ENCODE results near the gene CROCC.

DNA sequence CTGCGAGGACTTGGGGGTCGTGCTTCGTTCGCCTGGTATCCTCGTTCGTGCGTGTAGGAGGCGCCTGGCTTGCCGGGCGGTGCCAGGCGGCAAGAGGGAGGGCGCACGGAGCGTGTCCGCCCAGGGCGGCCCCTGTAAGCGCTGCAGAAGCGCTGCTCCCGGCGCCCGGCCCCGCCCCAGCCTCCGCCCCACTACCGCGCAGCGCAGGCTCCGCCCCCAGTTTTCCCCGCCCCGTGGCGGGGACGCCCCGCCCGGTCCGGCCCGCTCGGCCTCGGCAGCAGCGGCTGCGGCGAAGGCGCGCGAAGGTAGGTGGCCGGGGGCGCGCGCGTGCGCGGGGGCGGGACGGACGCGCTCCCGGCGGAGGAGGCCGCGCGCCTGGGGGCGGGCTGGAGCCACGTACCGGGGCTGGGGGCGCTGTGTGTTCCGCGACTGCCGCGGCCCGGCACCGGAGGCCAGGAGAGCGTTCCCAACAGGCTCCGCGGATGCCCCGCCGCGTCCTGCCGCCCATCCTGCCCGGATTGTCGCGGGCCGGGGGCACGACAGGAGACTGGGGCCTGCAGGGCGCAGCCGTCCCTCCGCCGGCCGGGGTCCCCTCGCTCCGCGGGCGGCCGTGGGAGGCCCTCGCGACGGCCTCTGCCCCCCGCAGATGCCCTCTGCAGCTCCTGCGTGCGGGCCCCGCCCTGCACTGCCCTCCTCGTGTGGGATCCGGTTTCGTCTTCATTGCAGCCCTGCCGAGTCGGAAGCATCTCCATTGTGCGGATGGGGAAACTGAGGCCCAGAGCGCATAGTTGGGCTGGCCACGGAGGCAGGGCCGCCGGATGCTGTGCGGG is 7.7 kb upstream of the CROCC start:
- TF ChIP-seq, protein P1, sequence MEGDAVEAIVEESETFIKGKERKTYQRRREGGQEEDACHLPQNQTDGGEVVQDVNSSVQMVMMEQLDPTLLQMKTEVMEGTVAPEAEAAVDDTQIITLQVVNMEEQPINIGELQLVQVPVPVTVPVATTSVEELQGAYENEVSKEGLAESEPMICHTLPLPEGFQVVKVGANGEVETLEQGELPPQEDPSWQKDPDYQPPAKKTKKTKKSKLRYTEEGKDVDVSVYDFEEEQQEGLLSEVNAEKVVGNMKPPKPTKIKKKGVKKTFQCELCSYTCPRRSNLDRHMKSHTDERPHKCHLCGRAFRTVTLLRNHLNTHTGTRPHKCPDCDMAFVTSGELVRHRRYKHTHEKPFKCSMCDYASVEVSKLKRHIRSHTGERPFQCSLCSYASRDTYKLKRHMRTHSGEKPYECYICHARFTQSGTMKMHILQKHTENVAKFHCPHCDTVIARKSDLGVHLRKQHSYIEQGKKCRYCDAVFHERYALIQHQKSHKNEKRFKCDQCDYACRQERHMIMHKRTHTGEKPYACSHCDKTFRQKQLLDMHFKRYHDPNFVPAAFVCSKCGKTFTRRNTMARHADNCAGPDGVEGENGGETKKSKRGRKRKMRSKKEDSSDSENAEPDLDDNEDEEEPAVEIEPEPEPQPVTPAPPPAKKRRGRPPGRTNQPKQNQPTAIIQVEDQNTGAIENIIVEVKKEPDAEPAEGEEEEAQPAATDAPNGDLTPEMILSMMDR (IDR thresholded peaks at IDR 0.05; ENCODE audit: insufficient read depth, low read length): no peak
- TF ChIP-seq POLR2AphosphoS5 (IDR thresholded peaks at IDR 0.05; ENCODE audit: low read depth): no peak
- TF ChIP-seq, protein P2, sequence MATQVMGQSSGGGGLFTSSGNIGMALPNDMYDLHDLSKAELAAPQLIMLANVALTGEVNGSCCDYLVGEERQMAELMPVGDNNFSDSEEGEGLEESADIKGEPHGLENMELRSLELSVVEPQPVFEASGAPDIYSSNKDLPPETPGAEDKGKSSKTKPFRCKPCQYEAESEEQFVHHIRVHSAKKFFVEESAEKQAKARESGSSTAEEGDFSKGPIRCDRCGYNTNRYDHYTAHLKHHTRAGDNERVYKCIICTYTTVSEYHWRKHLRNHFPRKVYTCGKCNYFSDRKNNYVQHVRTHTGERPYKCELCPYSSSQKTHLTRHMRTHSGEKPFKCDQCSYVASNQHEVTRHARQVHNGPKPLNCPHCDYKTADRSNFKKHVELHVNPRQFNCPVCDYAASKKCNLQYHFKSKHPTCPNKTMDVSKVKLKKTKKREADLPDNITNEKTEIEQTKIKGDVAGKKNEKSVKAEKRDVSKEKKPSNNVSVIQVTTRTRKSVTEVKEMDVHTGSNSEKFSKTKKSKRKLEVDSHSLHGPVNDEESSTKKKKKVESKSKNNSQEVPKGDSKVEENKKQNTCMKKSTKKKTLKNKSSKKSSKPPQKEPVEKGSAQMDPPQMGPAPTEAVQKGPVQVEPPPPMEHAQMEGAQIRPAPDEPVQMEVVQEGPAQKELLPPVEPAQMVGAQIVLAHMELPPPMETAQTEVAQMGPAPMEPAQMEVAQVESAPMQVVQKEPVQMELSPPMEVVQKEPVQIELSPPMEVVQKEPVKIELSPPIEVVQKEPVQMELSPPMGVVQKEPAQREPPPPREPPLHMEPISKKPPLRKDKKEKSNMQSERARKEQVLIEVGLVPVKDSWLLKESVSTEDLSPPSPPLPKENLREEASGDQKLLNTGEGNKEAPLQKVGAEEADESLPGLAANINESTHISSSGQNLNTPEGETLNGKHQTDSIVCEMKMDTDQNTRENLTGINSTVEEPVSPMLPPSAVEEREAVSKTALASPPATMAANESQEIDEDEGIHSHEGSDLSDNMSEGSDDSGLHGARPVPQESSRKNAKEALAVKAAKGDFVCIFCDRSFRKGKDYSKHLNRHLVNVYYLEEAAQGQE (IDR thresholded peaks at IDR 0.05; ENCODE audit: insufficient replicate concordance, low read depth): no peak
